GM19438 (cell line): ENCODE results near the gene CDIPT.
"Not testable (repeated sequence)": the region's sequence is repeated elsewhere in the genome, so short reads cannot be mapped to it uniquely, and the experiment has no call there.

Source experiments
- ATAC-seq: cut with Tn5 transposase; IDR thresholded peaks from one replicate; pipeline ENCODE4 v1.9.1; 2021; ENCODE audit warnings: low read depth; ENCODE audit not compliant: unreplicated experiment

The CDIPT gene

DNA sequence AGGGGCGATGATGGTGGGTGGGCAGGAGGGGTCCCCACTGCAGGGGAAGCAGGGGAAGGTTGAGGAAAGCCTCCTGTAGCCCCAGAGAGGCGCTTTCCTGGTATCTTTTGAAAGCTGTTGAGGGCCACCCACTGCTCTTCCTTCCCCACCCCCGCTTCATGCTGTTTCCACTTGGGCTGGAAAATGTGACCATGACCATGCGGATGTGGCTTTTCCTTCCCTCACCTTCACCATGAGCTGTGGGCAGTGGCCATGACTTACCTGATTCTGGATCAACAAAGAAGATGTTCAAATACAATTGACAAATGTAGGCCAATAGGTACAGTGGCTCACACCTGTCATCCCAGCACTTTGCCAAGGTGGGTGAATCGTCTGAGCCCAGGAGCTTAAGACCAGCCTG, 28.9 kb downstream of the CDIPT start:
- ATAC-seq, result no peak

DNA sequence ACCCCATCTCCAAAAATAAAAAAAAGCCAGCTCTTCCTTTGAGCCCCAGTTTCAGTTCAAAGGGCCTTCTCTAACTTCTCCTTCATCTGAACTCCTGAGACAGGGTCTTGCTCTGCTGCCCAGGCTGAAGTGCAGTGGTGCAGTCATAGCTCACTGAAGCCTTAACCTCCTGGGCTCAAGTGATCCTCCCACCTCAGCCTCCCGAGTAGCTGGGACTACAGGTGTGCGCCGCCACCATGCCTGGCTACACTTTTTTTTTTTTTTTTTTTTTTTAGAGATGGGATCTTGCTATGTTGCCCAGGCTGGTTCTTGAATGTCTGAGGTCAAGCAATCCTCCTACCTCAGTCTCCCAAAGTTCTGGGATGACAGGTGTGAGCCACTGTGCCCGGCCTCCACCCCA, 29.8 kb downstream of the CDIPT start:
- not testable (repeated sequence) for ATAC-seq

DNA sequence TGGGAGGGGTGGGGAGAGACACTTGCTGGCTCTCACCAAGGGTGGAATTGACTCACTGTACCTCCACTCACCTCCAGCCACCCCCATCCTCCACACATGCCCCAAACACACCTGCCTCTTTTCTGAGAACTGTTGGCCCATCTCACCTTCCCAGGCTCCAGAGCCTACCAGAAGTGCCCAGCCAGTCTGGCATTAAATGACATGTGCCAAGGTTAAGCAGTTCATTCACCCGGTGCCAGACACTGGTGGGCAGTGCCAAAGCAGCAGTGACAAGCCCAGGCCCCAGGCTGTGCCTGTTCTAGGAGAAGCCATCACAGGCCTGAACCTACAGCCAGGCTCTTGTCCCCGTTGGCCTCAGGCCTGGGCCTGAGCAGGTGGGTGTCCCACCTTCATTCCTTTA, 31.5 kb downstream of the CDIPT start:
- ATAC-seq, result no peak

DNA sequence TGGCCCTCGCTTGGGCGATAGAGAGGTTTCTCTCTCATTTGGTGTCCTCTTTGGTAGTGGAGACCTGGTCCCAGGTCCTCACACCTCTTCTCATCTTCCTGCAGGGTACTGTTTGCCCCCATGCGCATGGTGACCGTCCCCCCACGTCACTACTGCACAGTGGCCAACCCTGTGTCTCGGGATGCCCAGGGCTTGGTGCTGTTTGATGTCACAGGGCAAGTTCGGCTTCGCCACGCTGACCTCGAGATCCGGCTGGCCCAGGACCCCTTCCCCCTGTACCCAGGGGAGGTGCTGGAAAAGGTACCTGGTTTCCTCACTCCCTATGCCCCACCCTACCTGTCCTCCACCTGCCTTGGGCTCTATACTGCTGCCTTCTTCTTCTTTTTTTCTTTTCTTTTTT, 32.3 kb downstream of the CDIPT start:
- ATAC-seq, result no peak

DNA sequence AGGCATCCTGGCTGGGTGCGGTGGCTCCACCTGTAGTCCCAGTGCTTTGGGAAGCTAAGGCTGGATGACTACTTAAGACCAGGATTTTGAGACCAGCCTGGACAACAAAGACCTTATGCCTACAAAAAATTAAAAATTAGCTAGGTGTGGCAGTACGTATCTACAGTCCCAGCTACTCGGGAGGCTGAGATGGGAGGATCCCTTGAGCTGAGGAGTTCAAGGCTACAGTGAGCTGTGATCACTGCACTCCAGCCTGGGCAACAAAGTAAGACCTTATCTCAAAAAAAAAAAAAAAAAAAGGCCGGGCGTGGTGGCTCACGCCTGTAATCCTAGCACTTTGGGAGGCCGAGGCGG, 36.7 kb downstream of the CDIPT start:
- no peak for ATAC-seq

DNA sequence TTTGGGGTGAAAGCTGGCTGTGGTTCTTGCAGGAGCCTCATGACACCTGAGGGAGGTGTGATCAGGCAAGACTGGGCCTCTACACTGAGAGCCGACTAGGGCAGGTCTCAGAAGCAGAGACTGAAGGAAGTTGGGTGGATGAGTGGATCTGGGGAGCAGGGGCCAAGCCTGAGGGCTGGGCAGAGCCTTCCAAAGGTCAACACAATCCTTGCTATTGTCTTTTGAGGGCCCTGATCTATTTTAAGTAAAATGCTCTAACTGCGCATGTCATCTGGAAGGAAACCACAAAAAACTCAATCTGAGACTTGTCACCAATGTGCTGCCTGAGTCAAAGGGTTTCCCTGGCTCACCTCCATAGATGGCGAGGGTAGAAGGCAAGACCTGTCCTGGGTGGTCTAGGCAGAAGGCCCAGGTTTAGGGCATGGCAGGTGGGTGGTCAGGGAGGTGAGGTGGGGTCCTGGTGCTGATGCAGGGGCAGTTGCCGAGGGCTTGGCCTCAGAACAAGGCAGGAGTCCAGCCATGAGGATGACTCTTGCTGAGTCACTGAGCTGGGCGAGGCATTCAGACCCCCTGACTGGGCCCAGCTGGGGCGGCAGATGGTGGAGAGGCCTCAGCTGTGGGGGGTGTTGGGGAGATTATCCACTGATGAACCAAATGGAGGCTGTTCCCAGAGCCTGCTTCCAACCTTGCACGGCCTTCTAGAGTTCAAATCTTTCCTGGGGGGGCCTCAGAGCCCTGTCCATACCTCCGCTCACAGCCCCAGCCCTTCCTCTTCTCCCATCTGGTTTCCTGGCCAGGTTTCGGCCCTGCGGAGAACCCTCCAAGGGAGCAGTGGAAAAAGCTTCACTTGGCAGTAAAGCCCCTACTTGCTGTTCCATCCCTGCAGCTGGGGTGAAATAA, 37.6 kb downstream of the CDIPT start:
- no peak for ATAC-seq

DNA sequence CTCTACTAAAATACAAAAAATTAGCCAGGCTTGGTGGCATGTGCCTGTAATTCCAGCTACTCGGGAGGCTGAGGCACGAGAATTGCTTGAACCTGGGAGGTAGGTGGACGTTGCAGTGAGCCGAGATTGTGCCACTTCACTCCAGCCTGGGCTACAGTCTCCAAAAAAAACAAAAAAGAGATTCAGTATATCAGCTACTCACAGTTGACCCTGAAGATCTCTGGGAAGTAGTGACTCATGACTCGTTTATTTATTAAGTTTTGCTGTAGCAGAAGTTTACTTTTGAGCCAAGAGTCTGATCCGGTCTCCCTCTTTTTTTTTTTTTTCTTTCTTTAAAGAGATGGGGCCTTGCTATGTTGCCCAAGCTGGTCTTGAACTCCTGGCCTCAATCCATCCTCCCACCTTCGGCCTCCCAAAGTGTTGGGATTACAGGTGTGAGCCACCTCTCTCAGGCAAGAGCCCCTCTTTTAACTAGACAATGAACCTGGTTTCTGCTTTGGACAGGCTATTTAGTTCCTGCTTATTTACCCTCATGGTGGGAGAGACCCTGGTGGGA, 38.4 kb downstream of the CDIPT start:
- ATAC-seq, result no peak

DNA sequence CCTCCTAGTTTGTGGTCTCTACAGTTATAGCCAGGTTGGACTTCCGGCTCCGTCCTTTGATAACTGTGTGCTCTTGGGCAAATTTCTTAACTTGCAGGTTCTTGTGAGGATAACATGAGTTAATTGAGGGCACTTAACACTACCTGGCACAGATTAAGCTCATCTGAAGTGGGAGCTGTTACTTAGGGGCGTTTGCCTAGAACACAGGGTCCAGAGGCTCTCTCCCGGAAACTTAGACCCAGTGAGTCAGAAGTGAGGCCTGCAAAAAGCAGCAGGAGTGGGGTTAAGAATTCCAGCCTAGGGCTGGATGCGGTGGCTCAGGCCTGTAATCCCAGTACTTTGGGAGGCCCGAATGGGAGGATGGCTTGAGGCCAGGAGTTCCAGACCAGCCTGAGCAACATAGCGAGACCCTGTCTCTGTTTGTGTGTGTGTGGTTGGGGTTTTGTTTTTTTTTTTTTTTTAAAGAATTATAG, 41.3 kb downstream of the CDIPT start:
- no peak for ATAC-seq

DNA sequence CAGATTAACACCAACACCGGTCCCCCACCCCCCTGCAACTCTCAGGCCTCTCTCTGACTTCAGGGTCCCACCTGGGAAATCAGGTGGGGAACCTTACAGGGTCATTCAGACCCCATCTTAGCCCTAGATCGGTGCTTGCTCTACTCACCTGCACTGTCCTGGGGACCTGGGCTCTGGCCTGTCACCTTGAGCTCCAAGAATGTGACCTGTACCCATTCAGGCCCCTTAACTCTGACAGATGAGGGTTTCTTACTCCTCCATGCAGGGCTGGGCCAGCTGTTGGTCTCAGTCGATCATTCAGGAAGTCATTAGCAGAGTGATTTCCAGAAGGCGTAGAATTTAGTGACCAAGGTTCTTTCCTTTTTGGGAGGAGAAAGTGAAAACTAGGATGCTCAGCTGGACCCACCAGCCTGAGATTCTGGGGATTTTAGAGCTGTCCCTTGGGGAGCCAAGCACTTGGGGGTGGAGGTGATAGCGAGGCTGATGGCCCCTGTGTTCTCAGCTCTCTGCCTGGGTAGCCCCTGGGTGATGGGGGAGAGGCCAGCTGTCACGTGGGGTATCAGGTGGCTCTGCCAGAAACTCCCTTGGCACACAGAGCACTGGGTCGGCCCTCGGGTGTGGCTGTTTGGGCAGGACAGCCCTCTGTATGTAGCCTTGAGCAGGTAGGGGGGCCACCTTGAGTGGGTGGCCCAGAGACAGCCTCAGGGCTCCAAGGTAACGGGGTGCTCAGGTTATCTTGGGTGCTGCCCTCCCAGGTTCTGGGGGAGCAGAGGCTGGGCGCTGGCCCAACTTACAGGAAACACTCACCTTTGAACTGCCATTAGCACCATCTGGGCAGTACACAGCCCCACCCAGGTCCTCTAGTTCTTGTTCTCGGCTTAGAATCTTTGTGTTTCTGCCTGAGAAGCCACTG, 42.0 kb downstream of the CDIPT start:
- ATAC-seq, result no peak

DNA sequence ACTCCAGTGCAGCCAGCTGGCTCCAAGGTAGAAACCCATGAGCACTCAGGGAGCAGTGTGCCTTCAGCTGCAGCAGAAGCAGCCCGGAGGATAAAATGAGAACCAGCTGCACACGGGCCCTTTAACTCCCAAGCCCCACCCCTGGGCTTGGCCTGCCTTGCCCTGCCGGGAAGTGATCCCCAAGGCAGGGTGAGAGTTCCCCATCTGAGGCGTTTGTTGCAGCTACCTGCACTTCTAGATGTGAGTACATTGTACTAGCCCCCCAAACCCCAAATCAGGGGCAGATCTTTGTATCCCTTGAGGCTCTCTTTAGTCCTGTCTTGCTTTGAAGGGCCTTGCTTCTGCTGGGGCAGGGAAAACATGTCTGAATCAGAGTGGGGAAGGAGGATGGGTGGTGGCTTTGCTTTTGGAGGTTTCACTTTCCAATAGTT, 42.7 kb downstream of the CDIPT start, which contains the start of gene MVP:
Gene MVP, plus strand, starts transcription at position 192 of the 431 bp plus-strand sequence. CDS start 10,088 bp downstream, outside the sequence.
- no peak for ATAC-seq

DNA sequence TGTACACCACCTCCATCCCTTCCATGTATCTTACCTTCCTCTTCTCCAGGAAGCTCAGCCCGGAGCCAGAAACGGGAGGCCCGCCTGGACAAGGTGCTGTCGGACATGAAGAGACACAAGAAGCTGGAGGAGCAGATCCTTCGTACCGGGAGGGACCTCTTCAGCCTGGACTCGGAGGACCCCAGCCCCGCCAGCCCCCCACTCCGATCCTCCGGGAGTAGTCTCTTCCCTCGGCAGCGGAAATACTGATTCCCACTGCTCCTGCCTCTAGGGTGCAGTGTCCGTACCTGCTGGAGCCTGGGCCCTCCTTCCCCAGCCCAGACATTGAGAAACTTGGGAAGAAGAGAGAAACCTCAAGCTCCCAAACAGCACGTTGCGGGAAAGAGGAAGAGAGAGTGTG, 43.5 kb downstream of the CDIPT start:
- no peak for ATAC-seq

DNA sequence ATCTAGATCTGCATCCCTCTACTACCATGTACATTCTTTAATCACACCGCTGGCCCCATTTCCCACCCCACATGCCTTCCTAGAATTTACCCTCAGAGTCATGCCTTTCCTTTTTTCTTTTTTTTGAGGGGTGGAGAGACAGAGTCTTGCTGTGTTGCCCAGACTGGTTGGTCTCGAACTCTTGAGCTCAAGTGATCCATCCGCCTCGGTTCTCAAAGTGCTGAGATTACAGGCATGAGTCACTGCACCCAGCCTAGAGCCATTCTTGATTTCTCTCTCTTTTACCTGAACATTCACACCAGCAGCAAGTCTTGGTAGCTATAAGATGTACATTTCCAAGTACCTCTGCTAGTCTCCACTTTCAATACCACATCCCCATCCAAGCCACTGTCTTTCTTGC, 44.9 kb downstream of the CDIPT start:
- no peak for ATAC-seq

DNA sequence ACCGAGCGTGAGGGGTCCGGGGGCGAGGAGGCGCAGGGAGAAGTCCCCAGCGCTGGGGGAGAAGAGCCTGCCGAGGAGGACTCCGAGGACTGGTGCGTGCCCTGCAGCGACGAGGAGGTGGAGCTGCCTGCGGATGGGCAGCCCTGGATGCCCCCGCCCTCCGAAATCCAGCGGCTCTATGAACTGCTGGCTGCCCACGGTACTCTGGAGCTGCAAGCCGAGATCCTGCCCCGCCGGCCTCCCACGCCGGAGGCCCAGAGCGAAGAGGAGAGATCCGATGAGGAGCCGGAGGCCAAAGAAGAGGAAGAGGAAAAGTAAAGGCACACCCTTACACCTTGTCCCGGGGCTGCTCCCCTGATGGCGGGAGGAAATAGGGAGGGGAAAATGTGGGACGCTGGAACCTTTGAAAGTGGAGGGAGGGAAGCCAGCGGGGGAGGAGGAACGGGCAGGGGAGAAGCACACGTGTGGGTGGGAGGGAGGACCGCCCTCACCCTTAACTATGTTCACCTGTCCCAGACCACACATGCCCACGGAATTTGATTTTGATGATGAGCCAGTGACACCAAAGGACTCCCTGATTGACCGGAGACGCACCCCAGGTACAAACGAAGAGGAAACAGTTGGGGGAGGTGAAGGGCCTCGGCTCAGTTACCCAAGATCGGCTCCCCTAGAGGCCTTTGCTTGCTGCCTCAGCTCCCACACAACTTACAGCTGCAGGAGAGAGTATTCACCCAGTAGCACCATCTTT, 46.2 kb downstream of the CDIPT start:
- peak; percentile 23 for ATAC-seq

DNA sequence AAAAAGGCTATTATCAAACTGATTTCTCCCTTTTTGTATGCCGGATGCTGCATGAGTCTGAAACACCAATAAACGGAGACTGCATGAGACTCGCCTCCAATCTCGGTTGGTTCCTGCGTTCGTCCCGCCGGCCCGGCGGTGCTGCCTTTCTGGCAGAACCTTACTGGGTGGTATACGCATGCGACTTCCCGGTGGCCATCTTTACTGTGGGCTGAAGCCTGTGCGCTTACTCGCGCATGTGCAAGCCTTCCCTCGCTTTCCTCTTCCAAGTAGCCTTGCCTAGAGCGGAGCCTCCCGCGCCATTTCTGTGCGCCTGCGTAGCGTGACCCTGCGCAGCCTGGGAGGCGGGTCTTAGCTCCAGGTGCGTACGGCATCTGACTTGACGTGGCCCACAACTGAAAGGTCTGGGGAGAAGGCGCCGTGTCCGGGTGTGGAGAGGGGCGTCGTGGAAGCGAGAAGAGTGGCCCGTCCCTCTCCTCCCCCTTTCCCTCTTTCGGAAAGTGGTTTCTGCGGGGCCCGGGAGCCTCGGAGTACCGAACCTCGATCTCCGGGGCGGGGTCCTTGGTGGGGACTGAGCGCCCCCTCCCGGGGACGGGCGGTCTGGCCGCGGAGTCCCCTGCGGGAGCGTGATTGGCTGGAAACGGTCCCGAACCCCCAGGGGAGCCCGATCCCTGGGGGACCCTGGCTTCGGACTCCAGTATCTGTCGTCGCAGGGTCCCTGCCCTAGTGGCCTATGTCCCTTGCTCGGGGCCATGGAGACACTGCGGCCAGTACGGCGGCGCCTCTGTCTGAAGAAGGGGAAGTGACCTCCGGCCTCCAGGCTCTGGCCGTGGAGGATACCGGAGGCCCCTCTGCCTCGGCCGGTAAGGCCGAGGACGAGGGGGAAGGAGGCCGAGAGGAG, 47.0 kb downstream of the CDIPT start, which contains the start of gene PAGR1:
Gene PAGR1, plus strand, starts transcription at position 360 of the 901 bp plus-strand sequence. Its CDS starts 374 bp downstream, at position 734.
- ATAC-seq, result peak; percentile 56

DNA sequence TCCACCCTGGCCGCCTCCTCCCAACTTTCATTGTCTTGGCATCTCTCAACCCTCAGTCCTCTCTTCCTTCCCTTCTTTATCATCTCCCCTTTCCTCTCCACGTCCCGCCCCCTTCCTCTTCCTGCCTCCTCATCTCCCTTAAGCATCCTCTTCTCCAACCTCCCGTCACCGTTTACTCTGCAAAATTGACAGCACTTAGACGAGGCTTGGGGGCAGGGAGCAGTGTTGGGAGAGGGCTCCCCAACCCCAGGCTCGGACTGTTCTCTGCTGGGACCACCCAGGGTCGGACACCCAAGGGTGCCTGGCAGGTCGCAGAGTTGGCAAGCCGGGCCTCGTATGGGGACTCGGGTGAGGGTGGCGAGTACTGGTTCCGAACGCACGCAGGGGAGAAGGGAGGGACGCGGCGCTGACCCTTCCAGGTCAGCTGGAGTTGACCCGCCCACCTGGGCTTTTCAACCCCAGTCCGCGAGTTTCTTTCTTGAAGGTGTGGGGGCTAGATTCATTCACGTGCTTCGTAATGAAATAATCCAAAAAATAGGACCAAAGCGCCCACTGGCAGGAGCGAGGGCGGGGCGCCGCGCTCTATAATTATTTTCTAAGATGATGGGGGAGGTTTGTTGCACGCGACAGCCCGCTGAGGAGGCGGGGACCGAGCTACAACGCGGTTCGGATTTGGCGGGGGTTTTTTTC, 47.8 kb downstream of the CDIPT start:
- no peak for ATAC-seq

DNA sequence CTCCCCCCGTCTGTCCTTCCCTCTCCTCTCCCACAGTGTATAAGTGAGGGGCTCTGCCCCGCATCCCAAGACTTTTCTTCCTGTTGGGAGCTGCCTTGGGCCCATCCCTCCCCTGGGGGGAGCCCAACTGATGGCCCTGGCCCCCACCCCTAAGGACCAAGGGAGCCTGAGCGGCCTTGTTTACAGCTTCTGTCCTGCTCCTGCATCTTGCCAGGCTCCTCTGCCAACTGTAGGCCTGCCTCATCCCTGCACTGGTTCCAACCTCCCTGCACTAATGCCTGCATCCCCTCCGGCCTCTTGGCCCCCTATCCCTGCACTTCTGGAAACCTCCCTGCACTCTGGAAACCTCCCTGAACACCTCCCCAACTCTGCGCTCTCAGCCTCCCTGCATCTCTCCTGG, 48.4 kb downstream of the CDIPT start:
- no peak for ATAC-seq

DNA sequence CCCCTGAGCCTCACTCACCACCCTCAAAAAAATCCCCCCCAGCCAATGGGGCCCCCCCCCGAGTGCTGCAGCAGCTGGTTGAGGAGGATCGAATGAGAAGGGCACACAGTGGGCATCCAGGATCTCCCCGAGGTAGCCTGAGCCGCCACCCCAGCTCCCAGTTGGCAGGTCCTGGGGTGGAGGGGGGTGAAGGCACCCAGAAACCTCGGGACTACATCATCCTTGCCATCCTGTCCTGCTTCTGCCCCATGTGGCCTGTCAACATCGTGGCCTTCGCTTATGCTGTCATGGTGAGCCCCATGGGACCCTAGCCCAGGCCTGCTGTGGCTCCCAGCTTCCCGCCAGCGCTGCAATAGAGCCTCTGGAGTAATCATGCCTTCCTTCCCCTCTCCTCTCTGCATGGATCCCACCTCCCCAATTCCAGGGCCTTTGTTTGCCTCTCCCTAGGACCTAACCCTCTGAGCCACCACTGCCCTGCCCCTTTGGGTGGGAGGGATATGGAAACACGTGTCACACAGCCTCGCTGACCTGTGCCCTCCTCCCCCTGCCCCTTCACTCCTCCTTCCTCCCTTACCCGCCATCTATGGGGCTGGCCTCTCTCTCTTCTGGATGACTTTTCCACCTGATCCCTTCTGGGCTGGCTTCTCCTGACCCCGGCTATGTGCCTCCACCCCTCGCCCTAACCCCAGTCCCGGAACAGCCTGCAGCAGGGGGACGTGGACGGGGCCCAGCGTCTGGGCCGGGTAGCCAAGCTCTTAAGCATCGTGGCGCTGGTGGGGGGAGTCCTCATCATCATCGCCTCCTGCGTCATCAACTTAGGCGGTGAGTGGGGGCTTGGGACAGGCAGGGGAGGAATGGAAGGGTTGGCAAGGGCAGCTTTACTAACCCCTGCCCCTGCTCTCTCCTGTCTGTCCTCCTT, 49.1 kb downstream of the CDIPT start:
- ATAC-seq, result no peak
